ENCODE results near the gene FBRSL1. TPM values are rescaled to one million over a fixed set of nuclear protein-coding genes. Genes with fewer than 3 reads are reported as not detected.

The FBRSL1 gene
- total and polyA plus RNA-seq, 9 of the 15 experiments (the other 6 are each of a cell fraction or from before 2014, with no cell fraction given) = 0.24 to 129 (median 7.3) TPM

DNA sequence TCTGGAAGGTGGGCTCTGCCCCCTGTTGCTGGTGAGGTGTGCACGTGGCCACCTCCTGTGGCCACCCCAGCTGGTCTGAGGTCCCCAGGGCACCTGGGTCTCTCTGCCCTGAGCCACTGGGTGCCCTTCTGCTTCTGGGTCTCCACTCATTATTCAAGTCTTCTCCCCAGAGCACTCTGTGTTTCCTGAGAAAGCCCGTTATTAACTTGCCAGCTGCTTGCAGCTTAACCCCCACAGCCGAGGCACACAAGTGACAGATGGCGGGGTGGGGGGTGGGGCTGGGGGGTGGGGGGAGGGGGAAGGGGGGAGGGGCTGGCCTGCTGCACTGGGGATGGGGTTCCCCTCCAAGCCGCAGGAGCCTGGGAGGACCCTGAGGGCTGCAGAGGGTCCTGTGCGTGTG lies 40.5 kb downstream of the FBRSL1 start:
- WGBS (ENCODE audit: insufficient coverage, low coverage, missing lambda C conversion rate) = 43% methylated on average over 1 of the region's 6 CpGs
- H3K4me2 ChIP-seq (ENCODE audit: insufficient read depth, low read length) = no peak overlapping the region
- H3K4me1 ChIP-seq (replicated peaks in 1 of 2; ENCODE audit: control insufficient read depth in 2 of 2, insufficient read depth in 2 of 2, low read length in 2 of 2) = peaks cover 0 to 49% of the 10 kb centered on the region in 2 experiments; a peak in 2 of 5 replicates
- H3K36me3 ChIP-seq (ENCODE audit: control insufficient read depth, insufficient read depth, low read length) = no peaks in the 10 kb centered on the region
- no peaks in the 10 kb centered on the region for H3K9me1 ChIP-seq (ENCODE audit: control insufficient read depth, insufficient read depth, low read length)
- in situ Hi-C loops (cut with MboI) = no loop called here
- H3K27ac ChIP-seq (ENCODE audit: extremely low read depth, low read depth, low read length) = no peak overlapping the region
- no peak for DNase-seq (ENCODE audit: extremely low read depth in 1 of 4, low spot score in 3 of 4)
- H2AFZ ChIP-seq (ENCODE audit: low read depth, low read length) = no peak overlapping the region
- no peak overlapping the region for H3K4me3 ChIP-seq
- no peak overlapping the region for H3K9ac ChIP-seq (ENCODE audit: insufficient read depth in 1 of 2, low read depth in 2 of 2, low read length in 2 of 2)
- no peak for ATAC-seq
- BruUV-seq (replicated peaks) = no TSS peak
- intact Hi-C loops (cut with micrococcal nuclease) = no loop called here
- H3K79me2 ChIP-seq (ENCODE audit: control insufficient read depth, insufficient read depth, low read length) = no peaks in the 10 kb centered on the region
- no peak for FAIRE-seq
- POLR2A ChIA-PET = interaction anchor here (0.6 kb wide), 1 partner anchor 33 kb away, joined by 3 read pairs; no protein-coding TSS in a partner anchor
- H3K27me3 ChIP-seq (ENCODE audit: control insufficient read depth in 2 of 2, insufficient read depth in 2 of 2, low read length in 2 of 2) = no peaks in the 10 kb centered on the region
- no peaks in the 10 kb centered on the region for H3K9me3 ChIP-seq (replicated peaks; ENCODE audit: control insufficient read depth, insufficient read depth, low read depth, low read length)
- CTCF ChIA-PET (ENCODE audit: low intra/inter-chr PET ratio) = no interaction called here
- peaks cover 4% of the 10 kb centered on the region for H4K20me1 ChIP-seq (replicated peaks; ENCODE audit: control insufficient read depth, insufficient read depth, low read length)
- TF ChIP-seq RHOXF2B (CRISPR knock-in tag; conservative IDR thresholded peaks at IDR 0.05) (no peak), XRCC4 (IDR thresholded peaks at IDR 0.05; ENCODE audit: extremely low read depth, insufficient read depth, insufficient read length) (no peak), MTA2 (IDR thresholded peaks at IDR 0.05; ENCODE audit: low read depth) (no peak), ZKSCAN8 (CRISPR knock-in tag; IDR thresholded peaks at IDR 0.05) (no peak), ZNF174 (CRISPR knock-in tag; IDR thresholded peaks at IDR 0.05) (no peak), KAT8 (IDR thresholded peaks at IDR 0.05; ENCODE audit: low read depth) (no peak), MTA3 (IDR thresholded peaks at IDR 0.05; ENCODE audit: borderline replicate concordance) (no peak), COPS2 (conservative IDR thresholded peaks at IDR 0.05) (no peak), JUND (IDR thresholded peaks at IDR 0.05; ENCODE audit: borderline replicate concordance, low read depth, low read length) (no peak), JUND (tag; IDR thresholded peaks at IDR 0.05; ENCODE audit: borderline replicate concordance, low read depth, low read length) (no peak), NR2C2 (CRISPR knock-in tag; IDR thresholded peaks at IDR 0.05) (no peak), NR2C2 (tag; IDR thresholded peaks at IDR 0.05) (no peak), SNIP1 (IDR thresholded peaks at IDR 0.05; ENCODE audit: low read depth) (no peak), ZNF146 (CRISPR knock-in tag; IDR thresholded peaks at IDR 0.05; ENCODE audit: unreplicated experiment) (no peak), MYC (IDR thresholded peaks at IDR 0.05; ENCODE audit: low read depth, low read length) (no peak), MYC (CRISPR knock-in tag; IDR thresholded peaks at IDR 0.05; ENCODE audit: borderline replicate concordance, low read depth) (no peak)
- TF ChIP-seq, protein P1, sequence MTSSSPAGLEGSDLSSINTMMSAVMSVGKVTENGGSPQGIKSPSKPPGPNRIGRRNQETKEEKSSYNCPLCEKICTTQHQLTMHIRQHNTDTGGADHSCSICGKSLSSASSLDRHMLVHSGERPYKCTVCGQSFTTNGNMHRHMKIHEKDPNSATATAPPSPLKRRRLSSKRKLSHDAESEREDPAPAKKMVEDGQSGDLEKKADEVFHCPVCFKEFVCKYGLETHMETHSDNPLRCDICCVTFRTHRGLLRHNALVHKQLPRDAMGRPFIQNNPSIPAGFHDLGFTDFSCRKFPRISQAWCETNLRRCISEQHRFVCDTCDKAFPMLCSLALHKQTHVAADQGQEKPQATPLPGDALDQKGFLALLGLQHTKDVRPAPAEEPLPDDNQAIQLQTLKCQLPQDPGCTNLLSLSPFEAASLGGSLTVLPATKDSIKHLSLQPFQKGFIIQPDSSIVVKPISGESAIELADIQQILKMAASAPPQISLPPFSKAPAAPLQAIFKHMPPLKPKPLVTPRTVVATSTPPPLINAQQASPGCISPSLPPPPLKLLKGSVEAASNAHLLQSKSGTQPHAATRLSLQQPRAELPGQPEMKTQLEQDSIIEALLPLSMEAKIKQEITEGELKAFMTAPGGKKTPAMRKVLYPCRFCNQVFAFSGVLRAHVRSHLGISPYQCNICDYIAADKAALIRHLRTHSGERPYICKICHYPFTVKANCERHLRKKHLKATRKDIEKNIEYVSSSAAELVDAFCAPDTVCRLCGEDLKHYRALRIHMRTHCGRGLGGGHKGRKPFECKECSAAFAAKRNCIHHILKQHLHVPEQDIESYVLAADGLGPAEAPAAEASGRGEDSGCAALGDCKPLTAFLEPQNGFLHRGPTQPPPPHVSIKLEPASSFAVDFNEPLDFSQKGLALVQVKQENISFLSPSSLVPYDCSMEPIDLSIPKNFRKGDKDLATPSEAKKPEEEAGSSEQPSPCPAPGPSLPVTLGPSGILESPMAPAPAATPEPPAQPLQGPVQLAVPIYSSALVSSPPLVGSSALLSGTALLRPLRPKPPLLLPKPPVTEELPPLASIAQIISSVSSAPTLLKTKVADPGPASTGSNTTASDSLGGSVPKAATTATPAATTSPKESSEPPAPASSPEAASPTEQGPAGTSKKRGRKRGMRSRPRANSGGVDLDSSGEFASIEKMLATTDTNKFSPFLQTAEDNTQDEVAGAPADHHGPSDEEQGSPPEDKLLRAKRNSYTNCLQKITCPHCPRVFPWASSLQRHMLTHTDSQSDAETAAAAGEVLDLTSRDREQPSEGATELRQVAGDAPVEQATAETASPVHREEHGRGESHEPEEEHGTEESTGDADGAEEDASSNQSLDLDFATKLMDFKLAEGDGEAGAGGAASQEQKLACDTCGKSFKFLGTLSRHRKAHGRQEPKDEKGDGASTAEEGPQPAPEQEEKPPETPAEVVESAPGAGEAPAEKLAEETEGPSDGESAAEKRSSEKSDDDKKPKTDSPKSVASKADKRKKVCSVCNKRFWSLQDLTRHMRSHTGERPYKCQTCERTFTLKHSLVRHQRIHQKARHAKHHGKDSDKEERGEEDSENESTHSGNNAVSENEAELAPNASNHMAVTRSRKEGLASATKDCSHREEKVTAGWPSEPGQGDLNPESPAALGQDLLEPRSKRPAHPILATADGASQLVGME (CRISPR knock-in tag; IDR thresholded peaks at IDR 0.05) = no peak
- TF ChIP-seq, protein P2, sequence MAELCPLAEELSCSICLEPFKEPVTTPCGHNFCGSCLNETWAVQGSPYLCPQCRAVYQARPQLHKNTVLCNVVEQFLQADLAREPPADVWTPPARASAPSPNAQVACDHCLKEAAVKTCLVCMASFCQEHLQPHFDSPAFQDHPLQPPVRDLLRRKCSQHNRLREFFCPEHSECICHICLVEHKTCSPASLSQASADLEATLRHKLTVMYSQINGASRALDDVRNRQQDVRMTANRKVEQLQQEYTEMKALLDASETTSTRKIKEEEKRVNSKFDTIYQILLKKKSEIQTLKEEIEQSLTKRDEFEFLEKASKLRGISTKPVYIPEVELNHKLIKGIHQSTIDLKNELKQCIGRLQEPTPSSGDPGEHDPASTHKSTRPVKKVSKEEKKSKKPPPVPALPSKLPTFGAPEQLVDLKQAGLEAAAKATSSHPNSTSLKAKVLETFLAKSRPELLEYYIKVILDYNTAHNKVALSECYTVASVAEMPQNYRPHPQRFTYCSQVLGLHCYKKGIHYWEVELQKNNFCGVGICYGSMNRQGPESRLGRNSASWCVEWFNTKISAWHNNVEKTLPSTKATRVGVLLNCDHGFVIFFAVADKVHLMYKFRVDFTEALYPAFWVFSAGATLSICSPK (IDR thresholded peaks at IDR 0.05; ENCODE audit: borderline replicate concordance) = no peak
